Neural cell (in vitro differentiated cells): Measurements from ENCODE around the gene NEK4. TPM values are rescaled to one million over a fixed set of nuclear protein-coding genes. Genes with fewer than 3 reads are reported as not detected.

Source experiments
- H2AFZ ChIP-seq: fragments of 200-600, 300-800 bp; sonication (generic), shearing (Covaris generic); 2 replicates; pipeline ENCODE4 v1.6.0; 2014; ENCODE audit warnings: low read depth, mild to moderate bottlenecking, antibody characterized with exemption, low read length, moderate library complexity
- H3F3A ChIP-seq: fragments of 200-600 bp; shearing (Covaris generic); 2 replicates; pipeline ENCODE4 v1.6.1; 2016; ENCODE audit warnings: mild to moderate bottlenecking, moderate library complexity, mixed read lengths, antibody characterized with exemption, low read length; ENCODE audit not compliant: insufficient read depth, poor library complexity, severe bottlenecking
- H3K27ac ChIP-seq: fragments of 200-600, 300-800 bp; sonication (generic), shearing (Covaris generic); 2 replicates; pipeline ENCODE4 v1.5.1; 2014; ENCODE audit warnings: mild to moderate bottlenecking, low read length, moderate library complexity
- H3K27me3 ChIP-seq: fragments of 300-800, 200-600 bp; sonication (generic), shearing (Covaris generic); 2 replicates; pipeline ENCODE4 v1.6.0; 2014; ENCODE audit warnings: mild to moderate bottlenecking, low read depth, low read length, moderate library complexity; ENCODE audit not compliant: insufficient read depth
- H3K36me3 ChIP-seq: fragments of 300-800, 200-600 bp; sonication (generic), shearing (Covaris generic); 2 replicates; pipeline ENCODE4 v1.5.1; 2014; ENCODE audit warnings: mild to moderate bottlenecking, antibody characterized with exemption, low read length, moderate library complexity; ENCODE audit not compliant: insufficient read depth
- H3K4me2 ChIP-seq: fragments of 300-800, 200-600 bp; sonication (generic), shearing (Covaris generic); 2 replicates; pipeline ENCODE4 v1.6.0; 2014; ENCODE audit warnings: mild to moderate bottlenecking, low read length
- H3K4me3 ChIP-seq: fragments of 300-800, 200-600 bp; sonication (generic), shearing (Covaris generic); 2 replicates; pipeline ENCODE4 v1.5.1; 2014; ENCODE audit warnings: mild to moderate bottlenecking, low read length, moderate library complexity
- H3K79me2 ChIP-seq: fragments of 200-600 bp; shearing (Covaris generic); replicated peaks from 2 replicates; pipeline ENCODE4 v1.6.0; 2014; ENCODE audit warnings: mild to moderate bottlenecking, low read length, moderate library complexity; ENCODE audit not compliant: insufficient read depth
- H3K9ac ChIP-seq: fragments of 300-800, 200-600 bp; sonication (generic), shearing (Covaris generic); 2 replicates; pipeline ENCODE4 v1.6.1; 2016; ENCODE audit warnings: mild to moderate bottlenecking, low read length, mixed read lengths
- H3K9me2 ChIP-seq: fragments of 200-600 bp; shearing (Covaris generic); 2 replicates; pipeline ENCODE4 v1.6.1; 2016; ENCODE audit warnings: mild to moderate bottlenecking, low read length, mixed read lengths; ENCODE audit not compliant: insufficient read depth
- H3K9me3 ChIP-seq: fragments of 200-600, 300-800 bp; sonication (generic), shearing (Covaris generic); 2 replicates; pipeline ENCODE4 v1.6.1; 2016; ENCODE audit warnings: mild to moderate bottlenecking, mixed run types, low read length, moderate library complexity, mixed read lengths
- H4K20me1 ChIP-seq: fragments of 200-600 bp; shearing (Covaris generic); 2 replicates; pipeline ENCODE4 v1.6.1; 2016; ENCODE audit warnings: mild to moderate bottlenecking, mixed run types; ENCODE audit not compliant: insufficient read depth
- CTCF ChIP-seq: fragments of 450-650 bp; IDR thresholded peaks from 2 replicates; pipeline ENCODE4 v1.5.1; 2014; ENCODE audit warnings: antibody characterized with exemption, mild to moderate bottlenecking, moderate library complexity; ENCODE audit not compliant: poor library complexity, severe bottlenecking
- EP300 ChIP-seq: fragments of 450-650 bp; conservative IDR thresholded peaks from 2 replicates; pipeline ENCODE4 v1.6.1; 2014; ENCODE audit warnings: antibody characterized with exemption, mild to moderate bottlenecking, moderate library complexity; ENCODE audit not compliant: poor library complexity, severe bottlenecking
- EZH2 ChIP-seq: fragments of 200-600, 300-800 bp; shearing (Covaris generic), sonication (generic); IDR thresholded peaks from 2 replicates; pipeline ENCODE4 v1.6.1; 2014; ENCODE audit warnings: antibody characterized with exemption, low read length, borderline replicate concordance, mild to moderate bottlenecking; ENCODE audit not compliant: insufficient read depth, poor library complexity, severe bottlenecking
- MXI1 ChIP-seq: fragments of 450-650 bp; conservative IDR thresholded peaks from 2 replicates; pipeline ENCODE4 v1.6.1; 2014; ENCODE audit warnings: antibody characterized with exemption, mild to moderate bottlenecking; ENCODE audit not compliant: poor library complexity, severe bottlenecking
- POLR2AphosphoS5 ChIP-seq: IDR thresholded peaks from 2 replicates; pipeline ENCODE4 v1.6.1; 2012
- RAD21 ChIP-seq: fragments of 450-650 bp; conservative IDR thresholded peaks from 2 replicates; pipeline ENCODE4 v1.6.1; 2014; ENCODE audit warnings: antibody characterized with exemption, mild to moderate bottlenecking, moderate library complexity
- SMC3 ChIP-seq: fragments of 450-650 bp; conservative IDR thresholded peaks from 2 replicates; pipeline ENCODE4 v1.6.1; 2014; ENCODE audit warnings: antibody characterized with exemption, mild to moderate bottlenecking, moderate library complexity; ENCODE audit not compliant: poor library complexity
- TAF1 ChIP-seq: IDR thresholded peaks from 2 replicates; pipeline ENCODE4 v1.6.1; 2012; ENCODE audit warnings: low read depth
- polyA plus RNA-seq: library from polyadenylated mRNA; depleted of rRNA; stranded (reverse); fragments of >200 nt; gene quantifications from 2 replicates; pipeline ENCODE4 v1.2.3, GENCODE V29; 2014
- TF ChIP-seq, protein P1 (sequence below): IDR thresholded peaks from 2 replicates; pipeline ENCODE4 v1.6.1; 2012; ENCODE audit warnings: borderline replicate concordance

Gene NEK4
- polyA plus RNA-seq, 1 donor from 2014 or later: 45.6 TPM

GRCh38 chr3:52679811-52680210 is 90.9 kb downstream of the NEK4 start:
- peaks cover 53% of the 10 kb centered on the region for H3K79me2 ChIP-seq

GRCh38 chr3:52679199-52679538 is 91.6 kb downstream of the NEK4 start:
- H3K9me3 ChIP-seq: no peaks in the 10 kb centered on the region
- H3K9ac ChIP-seq: no peak overlapping the region
- TF ChIP-seq POLR2AphosphoS5: no peak
- TF ChIP-seq MXI1: no peak
- no peaks in the 10 kb centered on the region for H4K20me1 ChIP-seq
- H2AFZ ChIP-seq: no peak overlapping the region
- H3K79me2 ChIP-seq: peaks cover 48% of the 10 kb centered on the region
- H3K36me3 ChIP-seq: peaks cover 3% of the 10 kb centered on the region
- H3F3A ChIP-seq: no peaks in the 10 kb centered on the region
- H3K27me3 ChIP-seq: no peaks in the 10 kb centered on the region
- H3K27ac ChIP-seq: no peak overlapping the region
- no peak overlapping the region for H3K4me2 ChIP-seq
- H3K4me3 ChIP-seq: no peak overlapping the region
- H3K9me2 ChIP-seq: no peaks in the 10 kb centered on the region

More at GRCh38 chr3:52679811-52680210, 90.9 kb downstream of the NEK4 start:
- Histone ChIP-seq H3K27me3 (no peaks in the 10 kb centered on the region), H3F3A (no peaks in the 10 kb centered on the region), H3K4me2 (no peak overlapping the region), H4K20me1 (no peaks in the 10 kb centered on the region), H3K4me3 (no peak overlapping the region), H3K9me3 (no peaks in the 10 kb centered on the region), H3K27ac (no peak overlapping the region), H3K36me3 (peaks cover 3% of the 10 kb centered on the region), H3K9me2 (no peaks in the 10 kb centered on the region), H3K9ac (no peak overlapping the region), H2AFZ (no peak overlapping the region)
- TF ChIP-seq TAF1 (no peak), EP300 (no peak), POLR2AphosphoS5 (no peak), CTCF (no peak), SMC3 (no peak), EZH2 (no peak), MXI1 (no peak), RAD21 (no peak)
- TF ChIP-seq, protein P1, sequence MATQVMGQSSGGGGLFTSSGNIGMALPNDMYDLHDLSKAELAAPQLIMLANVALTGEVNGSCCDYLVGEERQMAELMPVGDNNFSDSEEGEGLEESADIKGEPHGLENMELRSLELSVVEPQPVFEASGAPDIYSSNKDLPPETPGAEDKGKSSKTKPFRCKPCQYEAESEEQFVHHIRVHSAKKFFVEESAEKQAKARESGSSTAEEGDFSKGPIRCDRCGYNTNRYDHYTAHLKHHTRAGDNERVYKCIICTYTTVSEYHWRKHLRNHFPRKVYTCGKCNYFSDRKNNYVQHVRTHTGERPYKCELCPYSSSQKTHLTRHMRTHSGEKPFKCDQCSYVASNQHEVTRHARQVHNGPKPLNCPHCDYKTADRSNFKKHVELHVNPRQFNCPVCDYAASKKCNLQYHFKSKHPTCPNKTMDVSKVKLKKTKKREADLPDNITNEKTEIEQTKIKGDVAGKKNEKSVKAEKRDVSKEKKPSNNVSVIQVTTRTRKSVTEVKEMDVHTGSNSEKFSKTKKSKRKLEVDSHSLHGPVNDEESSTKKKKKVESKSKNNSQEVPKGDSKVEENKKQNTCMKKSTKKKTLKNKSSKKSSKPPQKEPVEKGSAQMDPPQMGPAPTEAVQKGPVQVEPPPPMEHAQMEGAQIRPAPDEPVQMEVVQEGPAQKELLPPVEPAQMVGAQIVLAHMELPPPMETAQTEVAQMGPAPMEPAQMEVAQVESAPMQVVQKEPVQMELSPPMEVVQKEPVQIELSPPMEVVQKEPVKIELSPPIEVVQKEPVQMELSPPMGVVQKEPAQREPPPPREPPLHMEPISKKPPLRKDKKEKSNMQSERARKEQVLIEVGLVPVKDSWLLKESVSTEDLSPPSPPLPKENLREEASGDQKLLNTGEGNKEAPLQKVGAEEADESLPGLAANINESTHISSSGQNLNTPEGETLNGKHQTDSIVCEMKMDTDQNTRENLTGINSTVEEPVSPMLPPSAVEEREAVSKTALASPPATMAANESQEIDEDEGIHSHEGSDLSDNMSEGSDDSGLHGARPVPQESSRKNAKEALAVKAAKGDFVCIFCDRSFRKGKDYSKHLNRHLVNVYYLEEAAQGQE: no peak
